Measurements from ENCODE around the gene PRKD3.

The PRKD3 gene

GRCh38 chr2:37324786-37325624 lies at the start of gene PRKD3:
PRKD3 (minus strand) TSS chr2:37324833; CDS start chr2:37316524, 8,309 bp downstream.
- DNase-seq (ENCODE audit: low read depth in 3 of 3) = peak in 1 of 3 donors; percentile 68

GRCh38 chr2:37372000-37372399 lies 47.4 kb upstream of the PRKD3 start:
- DNase-seq (ENCODE audit: low read depth in 3 of 3) = no peak

- DNase-seq (ENCODE audit: low read depth in 3 of 3) = no peak
Measured at GRCh38 chr2:37370666-37371065, 46.0 kb upstream of the PRKD3 start.

- DNase-seq (ENCODE audit: low read depth in 3 of 3) = no peak
Measured at GRCh38 chr2:37367984-37368383, 43.4 kb upstream of the PRKD3 start.

- no peak for DNase-seq (ENCODE audit: low read depth in 3 of 3)
Measured at GRCh38 chr2:37367310-37367709, 42.7 kb upstream of the PRKD3 start.

- DNase-seq (ENCODE audit: low read depth in 3 of 3) = no peak
Measured at GRCh38 chr2:37366773-37367172, 42.1 kb upstream of the PRKD3 start.

- no peak for DNase-seq (ENCODE audit: low read depth in 3 of 3)
Measured at GRCh38 chr2:37365669-37366068, 41.0 kb upstream of the PRKD3 start.

GRCh38 chr2:37364351-37364750 lies 39.7 kb upstream of the PRKD3 start:
- no peak for DNase-seq (ENCODE audit: low read depth in 3 of 3)

GRCh38 chr2:37361994-37362698 lies 37.5 kb upstream of the PRKD3 start:
- no peak for DNase-seq (ENCODE audit: low read depth in 3 of 3)

- DNase-seq (ENCODE audit: low read depth in 3 of 3) = no peak
Measured at GRCh38 chr2:37361216-37361815, 36.7 kb upstream of the PRKD3 start.

GRCh38 chr2:37358466-37358865 lies 33.8 kb upstream of the PRKD3 start:
- DNase-seq (ENCODE audit: low read depth in 3 of 3) = no peak

- no peak for DNase-seq (ENCODE audit: low read depth in 3 of 3)
Measured at GRCh38 chr2:37357530-37357929, 32.9 kb upstream of the PRKD3 start.

- no peak for DNase-seq (ENCODE audit: low read depth in 3 of 3)
Measured at GRCh38 chr2:37357069-37357468, 32.4 kb upstream of the PRKD3 start.

GRCh38 chr2:37356299-37356698 lies 31.7 kb upstream of the PRKD3 start:
- no peak for DNase-seq (ENCODE audit: low read depth in 3 of 3)

- no peak for DNase-seq (ENCODE audit: low read depth in 3 of 3)
Measured at GRCh38 chr2:37355735-37356134, 31.1 kb upstream of the PRKD3 start.

GRCh38 chr2:37354531-37354930 lies 29.9 kb upstream of the PRKD3 start:
- no peak for DNase-seq (ENCODE audit: low read depth in 3 of 3)

- DNase-seq (ENCODE audit: low read depth in 3 of 3) = no peak
Measured at GRCh38 chr2:37350034-37350433, 25.4 kb upstream of the PRKD3 start.

GRCh38 chr2:37349231-37349860 lies 24.7 kb upstream of the PRKD3 start:
- no peak for DNase-seq (ENCODE audit: low read depth in 3 of 3)

- no peak for DNase-seq (ENCODE audit: low read depth in 3 of 3)
Measured at GRCh38 chr2:37348155-37348554, 23.5 kb upstream of the PRKD3 start.

GRCh38 chr2:37344453-37345361 lies 20.1 kb upstream of the PRKD3 start, which contains the start of gene QPCT:
QPCT (plus strand) TSS chr2:37344630; CDS start chr2:37344732, 102 bp downstream.
- DNase-seq (ENCODE audit: low read depth in 3 of 3) = peak in 1 of 3 donors; percentile 36

Measured in stimulated activated CD4-positive, alpha-beta T cell treated with anti-CD3 and anti-CD28 coated beads, TNF-alpha, amount 100 ng/mL, for 48 hours (primary cell).